ENCODE measurements around the gene CASK.

Gene CASK

DNA sequence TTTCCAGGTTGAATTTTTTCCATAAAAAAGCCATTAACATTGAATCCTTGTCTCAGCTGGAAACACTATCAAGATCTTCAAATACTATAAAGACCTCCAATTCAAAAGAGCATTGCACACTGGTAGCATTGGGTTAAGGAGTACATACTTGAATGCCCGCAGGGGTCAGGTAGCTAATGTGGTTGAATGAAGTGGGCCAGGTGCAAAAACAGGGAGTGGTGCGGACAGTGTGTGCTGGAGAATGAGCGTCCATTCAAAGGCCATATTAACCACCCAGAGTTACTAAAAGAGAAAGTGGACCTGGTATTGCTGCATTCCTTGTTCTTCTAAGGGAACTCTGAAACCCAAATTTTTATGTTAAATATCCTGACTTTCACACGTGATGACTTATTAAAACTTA is 384.6 kb downstream of the CASK start:
- Histone ChIP-seq H3K36me3 (ENCODE audit: control insufficient read depth, insufficient read depth, low read length) (no peaks in the 10 kb centered on the region), H3K27ac (no peak overlapping the region), H3K4me1 (peaks cover 2% of the 10 kb centered on the region), H2AFZ (no peak overlapping the region), H3K4me3 (ENCODE audit: low read depth, low read length) (no peak overlapping the region), H3K4me2 (ENCODE audit: low read length) (no peak overlapping the region), H3K27me3 (ENCODE audit: control insufficient read depth, insufficient read depth, low read length) (no peaks in the 10 kb centered on the region), H3K79me2 (no peaks in the 10 kb centered on the region), H3K9ac (no peak overlapping the region), H3K9me3 (ENCODE audit: control insufficient read depth, low read length) (no peaks in the 10 kb centered on the region)
- TF ChIP-seq, protein P1, sequence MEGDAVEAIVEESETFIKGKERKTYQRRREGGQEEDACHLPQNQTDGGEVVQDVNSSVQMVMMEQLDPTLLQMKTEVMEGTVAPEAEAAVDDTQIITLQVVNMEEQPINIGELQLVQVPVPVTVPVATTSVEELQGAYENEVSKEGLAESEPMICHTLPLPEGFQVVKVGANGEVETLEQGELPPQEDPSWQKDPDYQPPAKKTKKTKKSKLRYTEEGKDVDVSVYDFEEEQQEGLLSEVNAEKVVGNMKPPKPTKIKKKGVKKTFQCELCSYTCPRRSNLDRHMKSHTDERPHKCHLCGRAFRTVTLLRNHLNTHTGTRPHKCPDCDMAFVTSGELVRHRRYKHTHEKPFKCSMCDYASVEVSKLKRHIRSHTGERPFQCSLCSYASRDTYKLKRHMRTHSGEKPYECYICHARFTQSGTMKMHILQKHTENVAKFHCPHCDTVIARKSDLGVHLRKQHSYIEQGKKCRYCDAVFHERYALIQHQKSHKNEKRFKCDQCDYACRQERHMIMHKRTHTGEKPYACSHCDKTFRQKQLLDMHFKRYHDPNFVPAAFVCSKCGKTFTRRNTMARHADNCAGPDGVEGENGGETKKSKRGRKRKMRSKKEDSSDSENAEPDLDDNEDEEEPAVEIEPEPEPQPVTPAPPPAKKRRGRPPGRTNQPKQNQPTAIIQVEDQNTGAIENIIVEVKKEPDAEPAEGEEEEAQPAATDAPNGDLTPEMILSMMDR (IDR thresholded peaks at IDR 0.05): no peak

DNA sequence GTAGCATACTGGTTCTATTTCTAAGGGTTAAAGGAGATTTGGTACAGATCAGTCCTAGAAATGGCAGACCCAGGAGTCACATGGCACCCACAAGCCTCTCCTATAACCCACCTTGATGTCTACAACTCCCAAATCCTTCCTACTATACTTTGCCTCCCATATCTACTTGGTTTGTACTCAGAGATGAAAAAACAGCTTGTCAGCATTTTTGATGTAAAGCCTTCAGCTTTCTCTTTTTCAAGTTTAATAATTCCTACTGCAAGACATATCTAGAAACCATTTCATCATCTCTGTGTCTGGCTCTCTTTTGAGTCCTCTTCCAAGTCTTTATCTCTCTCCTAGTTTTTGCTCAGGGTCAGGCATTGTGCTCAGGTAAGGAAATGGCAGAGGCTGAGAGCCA is 393.3 kb downstream of the CASK start:
- no peak overlapping the region for H3K9ac ChIP-seq
- no peaks in the 10 kb centered on the region for H3K36me3 ChIP-seq (ENCODE audit: control insufficient read depth, insufficient read depth, low read length)
- H3K4me2 ChIP-seq (ENCODE audit: low read length): no peak overlapping the region
- no peaks in the 10 kb centered on the region for H3K9me3 ChIP-seq (ENCODE audit: control insufficient read depth, low read length)
- peaks cover 7% of the 10 kb centered on the region for H3K4me1 ChIP-seq
- TF ChIP-seq, protein P1 (IDR thresholded peaks at IDR 0.05): no peak
- no peak overlapping the region for H3K27ac ChIP-seq
- no peaks in the 10 kb centered on the region for H3K27me3 ChIP-seq (ENCODE audit: control insufficient read depth, insufficient read depth, low read length)
- no peaks in the 10 kb centered on the region for H3K79me2 ChIP-seq
- H3K4me3 ChIP-seq (ENCODE audit: low read depth, low read length): no peak overlapping the region
- H2AFZ ChIP-seq: no peak overlapping the region

DNA sequence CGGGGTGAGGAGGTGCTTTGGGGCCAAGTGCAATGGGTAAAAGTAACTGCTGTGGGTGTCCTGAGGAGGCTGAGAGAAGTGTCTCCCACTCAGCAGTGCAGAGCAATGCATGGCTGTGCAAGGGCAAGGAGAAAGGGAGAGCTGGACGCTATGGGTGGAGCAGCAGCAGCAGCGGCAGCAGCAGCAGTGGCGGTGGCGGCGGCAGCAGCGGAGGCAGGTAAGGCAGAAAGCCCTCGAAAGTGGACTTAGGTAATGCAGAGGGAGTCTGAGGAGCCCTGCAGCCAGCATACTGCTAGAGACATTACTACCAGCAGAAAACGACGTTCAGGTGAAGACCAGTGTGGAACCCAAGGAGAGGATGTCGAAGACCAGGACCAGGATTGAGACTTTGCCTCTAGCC is 394.1 kb downstream of the CASK start:
- H3K27me3 ChIP-seq (ENCODE audit: control insufficient read depth, insufficient read depth, low read length): no peaks in the 10 kb centered on the region
- H3K4me3 ChIP-seq (ENCODE audit: low read depth, low read length): no peak overlapping the region
- no peaks in the 10 kb centered on the region for H3K36me3 ChIP-seq (ENCODE audit: control insufficient read depth, insufficient read depth, low read length)
- H3K4me2 ChIP-seq (ENCODE audit: low read length): no peak overlapping the region
- H3K79me2 ChIP-seq: no peaks in the 10 kb centered on the region
- H3K4me1 ChIP-seq: peaks cover 7% of the 10 kb centered on the region
- TF ChIP-seq, protein P1 (IDR thresholded peaks at IDR 0.05): no peak
- H3K9me3 ChIP-seq (ENCODE audit: control insufficient read depth, low read length): no peaks in the 10 kb centered on the region
- H3K27ac ChIP-seq: no peak overlapping the region
- H3K9ac ChIP-seq: no peak overlapping the region
- H2AFZ ChIP-seq: no peak overlapping the region

DNA sequence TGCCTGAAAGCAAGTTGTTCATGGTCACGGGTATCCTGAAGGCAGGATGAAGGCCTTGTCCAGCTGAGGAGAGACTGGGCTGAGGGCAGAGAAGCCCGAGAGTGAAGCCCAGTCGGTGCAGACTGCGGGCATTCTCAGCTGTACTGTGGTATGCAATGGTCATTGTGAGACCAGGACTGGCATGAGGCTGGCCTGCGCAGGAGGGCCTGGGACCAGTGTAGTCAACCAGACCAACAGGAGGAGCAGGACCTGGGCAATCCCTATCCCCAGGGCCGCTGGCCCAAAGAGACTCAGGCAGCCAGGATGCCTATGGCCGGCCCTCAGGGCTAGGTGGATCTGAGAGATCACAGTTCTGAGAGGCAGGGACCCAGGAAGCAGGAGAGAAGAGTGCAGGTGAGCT is 394.6 kb downstream of the CASK start:
- H3K36me3 ChIP-seq (ENCODE audit: control insufficient read depth, insufficient read depth, low read length): no peaks in the 10 kb centered on the region
- no peak overlapping the region for H3K4me2 ChIP-seq (ENCODE audit: low read length)
- TF ChIP-seq, protein P1 (IDR thresholded peaks at IDR 0.05): no peak
- H3K27me3 ChIP-seq (ENCODE audit: control insufficient read depth, insufficient read depth, low read length): no peaks in the 10 kb centered on the region
- H3K4me1 ChIP-seq: peaks cover 7% of the 10 kb centered on the region
- H2AFZ ChIP-seq: no peak overlapping the region
- no peaks in the 10 kb centered on the region for H3K79me2 ChIP-seq
- H3K9me3 ChIP-seq (ENCODE audit: control insufficient read depth, low read length): no peaks in the 10 kb centered on the region
- no peak overlapping the region for H3K27ac ChIP-seq
- no peak overlapping the region for H3K4me3 ChIP-seq (ENCODE audit: low read depth, low read length)
- H3K9ac ChIP-seq: no peak overlapping the region

DNA sequence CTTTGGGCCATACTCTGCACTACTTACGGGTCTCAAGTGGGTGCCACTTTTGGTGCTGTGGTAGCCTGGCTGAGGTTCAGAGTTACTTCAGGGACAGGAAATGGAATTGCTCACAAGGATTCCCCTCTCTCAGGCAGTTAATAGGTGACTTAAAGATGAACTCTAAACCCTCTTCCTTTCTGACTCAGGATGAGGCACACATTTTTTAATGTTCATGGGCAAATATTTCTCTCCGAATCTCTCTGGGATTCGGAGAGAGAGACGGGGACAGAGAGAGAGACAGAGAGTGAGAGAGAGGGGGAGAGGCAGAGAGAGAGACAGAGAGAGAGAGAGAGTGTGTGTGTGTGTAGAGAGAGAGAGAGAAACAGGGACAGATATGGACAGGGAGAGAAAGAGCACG is 396.4 kb downstream of the CASK start:
- Histone ChIP-seq H2AFZ (no peak overlapping the region), H3K9ac (no peak overlapping the region), H3K4me2 (ENCODE audit: low read length) (no peak overlapping the region), H3K79me2 (no peaks in the 10 kb centered on the region), H3K27ac (no peak overlapping the region), H3K4me3 (ENCODE audit: low read depth, low read length) (no peak overlapping the region), H3K4me1 (peaks cover 7% of the 10 kb centered on the region), H3K36me3 (ENCODE audit: control insufficient read depth, insufficient read depth, low read length) (no peaks in the 10 kb centered on the region), H3K9me3 (ENCODE audit: control insufficient read depth, low read length) (no peaks in the 10 kb centered on the region), H3K27me3 (ENCODE audit: control insufficient read depth, insufficient read depth, low read length) (no peaks in the 10 kb centered on the region)
- TF ChIP-seq, protein P1 (IDR thresholded peaks at IDR 0.05): no peak

Measured in parathyroid adenoma (tissue), 2 donors.